ENCODE data around the gene EVX2. TPM values are rescaled to one million over a fixed set of nuclear protein-coding genes. Genes with fewer than 3 reads are reported as not detected.
A peak's percentile ranks its signal among the peaks of the same experiment; 100 is the strongest.

Gene EVX2
- total RNA-seq: 1 to 10 TPM; 1.2 to 1.6 TPM

DNA sequence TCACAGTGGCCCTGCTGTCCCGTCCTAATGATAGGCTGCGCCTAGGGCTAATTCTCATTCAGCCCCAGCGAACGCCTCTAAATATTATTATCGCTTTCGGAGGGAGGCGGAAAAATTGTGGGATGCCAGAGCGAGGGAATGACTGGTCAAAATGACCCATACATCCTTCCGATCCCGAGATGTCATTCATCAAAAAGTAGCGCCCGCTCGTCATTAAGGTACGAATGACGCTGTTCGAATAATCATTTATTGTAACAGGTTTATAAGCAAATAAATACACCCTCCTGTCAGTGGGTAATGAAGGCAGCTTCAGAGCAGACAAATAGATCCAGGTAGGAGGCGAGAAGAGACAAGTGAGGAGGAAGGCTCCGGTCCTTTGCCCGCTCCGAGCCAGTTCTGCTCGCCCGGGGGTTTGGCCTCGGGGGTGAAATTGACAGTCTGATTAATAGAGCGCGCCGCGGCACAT lies at the start of gene EVX2:
Gene EVX2 (minus strand): TSS at position 167 of the 466 bp plus-strand sequence. CDS start 186 bp downstream, outside the sequence.
- H3K4me3 ChIP-seq: peak within 1 kb of the TSS; percentile 26 to 33
- H3K4me1 ChIP-seq (replicated peaks): no peaks in the 10 kb centered on the region
- no peaks in the 10 kb centered on the region for H3K9me3 ChIP-seq
- no peak for DNase-seq (ENCODE audit: low spot score)
- H3K27ac ChIP-seq: peak within 1 kb of the TSS; percentile 77 to 82
- TF ChIP-seq, protein P1, sequence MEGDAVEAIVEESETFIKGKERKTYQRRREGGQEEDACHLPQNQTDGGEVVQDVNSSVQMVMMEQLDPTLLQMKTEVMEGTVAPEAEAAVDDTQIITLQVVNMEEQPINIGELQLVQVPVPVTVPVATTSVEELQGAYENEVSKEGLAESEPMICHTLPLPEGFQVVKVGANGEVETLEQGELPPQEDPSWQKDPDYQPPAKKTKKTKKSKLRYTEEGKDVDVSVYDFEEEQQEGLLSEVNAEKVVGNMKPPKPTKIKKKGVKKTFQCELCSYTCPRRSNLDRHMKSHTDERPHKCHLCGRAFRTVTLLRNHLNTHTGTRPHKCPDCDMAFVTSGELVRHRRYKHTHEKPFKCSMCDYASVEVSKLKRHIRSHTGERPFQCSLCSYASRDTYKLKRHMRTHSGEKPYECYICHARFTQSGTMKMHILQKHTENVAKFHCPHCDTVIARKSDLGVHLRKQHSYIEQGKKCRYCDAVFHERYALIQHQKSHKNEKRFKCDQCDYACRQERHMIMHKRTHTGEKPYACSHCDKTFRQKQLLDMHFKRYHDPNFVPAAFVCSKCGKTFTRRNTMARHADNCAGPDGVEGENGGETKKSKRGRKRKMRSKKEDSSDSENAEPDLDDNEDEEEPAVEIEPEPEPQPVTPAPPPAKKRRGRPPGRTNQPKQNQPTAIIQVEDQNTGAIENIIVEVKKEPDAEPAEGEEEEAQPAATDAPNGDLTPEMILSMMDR (IDR thresholded peaks at IDR 0.05): no peak
- TF ChIP-seq POLR2A (IDR thresholded peaks at IDR 0.05) (no peak), POLR2AphosphoS5 (IDR thresholded peaks at IDR 0.05) (peak; percentile 8)
- intact Hi-C loops (cut with DNase I): no loop called here
- WGBS: 7% methylated on average over 27 of the region's 27 CpGs
- peaks cover 30% of the 10 kb centered on the region for H3K27me3 ChIP-seq (replicated peaks; ENCODE audit: insufficient read depth)
- H3K36me3 ChIP-seq: no peaks in the 10 kb centered on the region

DNA sequence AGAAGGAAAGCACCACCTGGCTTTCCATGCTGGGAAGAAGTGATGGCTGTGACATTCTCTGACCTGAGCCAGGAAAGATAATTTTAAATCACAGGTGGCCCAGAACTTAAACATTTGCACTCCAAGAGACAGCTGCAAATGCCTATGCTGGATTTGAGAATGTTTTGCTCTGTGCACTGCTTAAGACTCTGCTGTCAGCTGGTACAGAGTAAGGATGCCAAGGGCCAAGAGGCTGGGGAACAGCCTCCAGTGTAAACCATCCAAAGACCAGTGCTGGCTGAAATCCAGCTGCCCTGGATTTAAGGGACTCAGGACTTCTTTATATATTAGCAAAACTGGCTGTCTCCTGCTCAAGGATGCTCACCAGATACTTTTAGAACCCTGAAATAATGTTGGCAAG lies 49.6 kb upstream of the EVX2 start:
- Histone ChIP-seq H3K27ac (no peak overlapping the region), H3K4me1 (replicated peaks) (no peaks in the 10 kb centered on the region), H3K36me3 (no peaks in the 10 kb centered on the region), H3K9me3 (no peaks in the 10 kb centered on the region), H3K4me3 (no peak overlapping the region), H3K27me3 (replicated peaks; ENCODE audit: insufficient read depth) (no peaks in the 10 kb centered on the region)
- TF ChIP-seq POLR2AphosphoS5 (IDR thresholded peaks at IDR 0.05) (no peak), POLR2A (IDR thresholded peaks at IDR 0.05) (no peak)
- TF ChIP-seq, protein P1 (IDR thresholded peaks at IDR 0.05): no peak
- intact Hi-C loops (cut with DNase I): no loop called here
- no peak for DNase-seq (ENCODE audit: low spot score)

DNA sequence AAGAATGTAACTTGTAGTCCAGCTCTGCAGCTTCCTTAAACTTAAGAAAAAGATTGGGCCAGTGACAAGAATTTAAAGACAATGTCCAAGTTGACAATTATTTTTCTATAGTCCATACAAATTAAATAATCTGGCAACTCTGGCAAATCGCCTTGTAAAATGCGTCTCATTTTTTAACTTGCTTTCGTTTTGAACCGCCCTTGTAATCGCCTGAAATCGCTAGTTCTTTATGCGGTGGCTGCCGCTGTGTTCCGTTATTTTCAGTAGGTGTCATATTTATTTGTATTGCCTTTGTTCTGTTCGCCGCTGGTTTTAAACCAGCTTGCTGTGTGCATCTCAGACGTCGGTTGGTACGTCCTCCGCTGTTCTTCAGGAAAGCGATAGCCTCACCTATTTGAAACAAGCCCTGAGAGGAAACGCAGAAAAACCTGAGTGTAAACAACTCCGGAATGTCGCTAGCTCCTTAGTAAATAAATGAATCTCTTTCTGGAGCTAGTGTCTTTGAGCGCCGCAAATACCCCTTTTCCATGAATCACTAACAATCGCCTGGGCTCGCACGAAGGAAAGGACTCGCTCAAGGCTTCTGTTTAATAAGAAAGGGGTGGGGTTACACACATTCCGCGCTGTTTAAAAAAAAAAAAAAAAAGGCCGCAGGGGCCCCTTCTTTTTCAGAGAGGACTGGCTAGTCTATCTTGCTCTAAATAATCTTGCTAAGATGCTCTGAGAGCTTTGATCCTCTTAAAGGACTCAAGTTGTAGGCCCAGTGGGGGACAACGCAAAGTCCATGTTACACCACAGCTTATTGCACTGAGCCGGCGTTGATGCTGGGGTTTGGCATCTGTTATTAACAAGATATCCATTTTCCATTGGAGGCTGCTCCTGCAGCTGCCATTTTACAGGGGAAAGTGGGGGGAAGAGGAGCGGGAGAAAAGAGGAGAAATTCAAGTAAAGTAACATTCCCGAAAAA lies 48.7 kb upstream of the EVX2 start:
- peak overlapping the region in 1 of 2 donors; percentile 5 for H3K27ac ChIP-seq
- no peak for DNase-seq (ENCODE audit: low spot score)
- H3K4me3 ChIP-seq: no peak overlapping the region
- H3K27me3 ChIP-seq (replicated peaks; ENCODE audit: insufficient read depth): no peaks in the 10 kb centered on the region
- TF ChIP-seq POLR2AphosphoS5 (IDR thresholded peaks at IDR 0.05) (no peak), POLR2A (IDR thresholded peaks at IDR 0.05) (no peak)
- TF ChIP-seq, protein P1 (IDR thresholded peaks at IDR 0.05): no peak
- 56% methylated on average over 33 of the region's 33 CpGs for WGBS
- H3K4me1 ChIP-seq (replicated peaks): no peaks in the 10 kb centered on the region
- H3K9me3 ChIP-seq: no peaks in the 10 kb centered on the region
- intact Hi-C loops (cut with DNase I): no loop called here
- H3K36me3 ChIP-seq: no peaks in the 10 kb centered on the region

DNA sequence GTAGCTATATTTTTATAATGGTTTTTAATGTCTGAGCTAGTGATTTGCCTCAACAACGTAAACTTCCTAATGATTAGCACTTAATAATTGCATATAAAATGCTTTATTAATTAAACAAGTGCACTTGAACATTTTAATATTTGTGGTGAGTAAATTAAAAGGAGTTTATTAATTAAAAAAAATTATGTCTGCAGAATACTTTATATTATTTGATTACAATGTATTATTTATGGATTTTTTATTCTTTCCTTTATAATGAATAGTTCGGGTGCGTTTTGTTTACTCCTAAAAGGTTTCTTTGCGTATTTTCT lies 48.0 kb upstream of the EVX2 start:
- Histone ChIP-seq H3K9me3 (no peaks in the 10 kb centered on the region), H3K27me3 (replicated peaks; ENCODE audit: insufficient read depth) (no peaks in the 10 kb centered on the region), H3K4me1 (replicated peaks) (no peaks in the 10 kb centered on the region), H3K27ac (peak overlapping the region in 1 of 2 donors; percentile 81), H3K36me3 (no peaks in the 10 kb centered on the region), H3K4me3 (no peak overlapping the region)
- TF ChIP-seq, protein P1 (IDR thresholded peaks at IDR 0.05): no peak
- no peak for TF ChIP-seq POLR2AphosphoS5 (IDR thresholded peaks at IDR 0.05)
- no peak for TF ChIP-seq POLR2A (IDR thresholded peaks at IDR 0.05)
- intact Hi-C loops (cut with DNase I): no loop called here
- DNase-seq (ENCODE audit: low spot score): no peak
- WGBS: 65% methylated on average over 4 of the region's 4 CpGs

Data from prostate gland (tissue), 2 donors.